ENCODE measurements around the gene PTPRJ. TPM values are rescaled to one million over a fixed set of nuclear protein-coding genes. Genes with fewer than 3 reads are reported as not detected.

Gene PTPRJ
- total and polyA plus RNA-seq, 2 experiments from 2014 or later = 9.3 to 16.4 TPM

- Histone ChIP-seq H3K27ac (peak overlapping the region; percentile 71), H3K9me3 (ENCODE audit: low read depth) (no peaks in the 10 kb centered on the region), H3K27me3 (no peaks in the 10 kb centered on the region), H3K4me3 (no peak overlapping the region), H2AFZ (no peak overlapping the region), H3K79me2 (peaks cover 39% of the 10 kb centered on the region), H3K36me3 (replicated peaks; ENCODE audit: insufficient read depth, low read depth) (no peaks in the 10 kb centered on the region), H3K4me2 (peak overlapping the region; percentile 49), H3K4me1 (ENCODE audit: insufficient read depth) (peaks cover 14% of the 10 kb centered on the region), H3K9me2 (replicated peaks; ENCODE audit: insufficient read depth) (no peaks in the 10 kb centered on the region), H4K20me1 (ENCODE audit: insufficient read depth, poor library complexity, severe bottlenecking) (no peaks in the 10 kb centered on the region)
- WGBS (ENCODE audit: low lambda C conversion rate, missing lambda C conversion rate) = 35% methylated on average over 2 of the region's 2 CpGs
- TF ChIP-seq EZH2phosphoT487 (IDR thresholded peaks at IDR 0.05; ENCODE audit: low read depth, severe bottlenecking, unreplicated experiment) (no peak), EZH2 (IDR thresholded peaks at IDR 0.05; ENCODE audit: borderline replicate concordance) (no peak), CTCF (IDR thresholded peaks at IDR 0.05; ENCODE audit: poor library complexity) (no peak)
- DNase-seq (ENCODE audit: low spot score) = peak; percentile 59
These were observed 83.1 kb downstream of the PTPRJ start for GRCh38 chr11:48063424-48063978.

DNA sequence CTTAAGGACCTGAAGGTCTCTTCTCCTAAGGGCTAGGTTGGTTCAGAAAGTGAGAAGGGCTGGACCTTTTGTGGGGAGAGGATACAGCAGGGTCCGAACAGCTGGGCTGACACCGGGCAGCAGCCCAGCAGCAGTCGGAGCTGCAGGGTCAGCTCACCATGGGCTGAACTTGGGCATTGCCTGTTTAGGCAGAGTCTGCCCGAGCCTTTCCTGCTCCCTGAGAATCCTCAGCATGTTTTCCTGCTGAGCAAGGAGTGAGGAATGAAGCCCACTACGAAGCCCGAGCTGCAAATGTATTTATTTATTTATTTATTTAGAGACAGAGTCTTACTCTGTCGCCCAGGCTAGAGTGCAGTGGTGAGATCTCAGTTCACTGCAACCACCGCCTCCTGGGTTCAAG, 83.9 kb downstream of the PTPRJ start:
- Histone ChIP-seq H3K4me2 (peak overlapping the region; percentile 49), H2AFZ (no peak overlapping the region)
- TF ChIP-seq EZH2phosphoT487 (IDR thresholded peaks at IDR 0.05; ENCODE audit: low read depth, severe bottlenecking, unreplicated experiment) (no peak), EZH2 (IDR thresholded peaks at IDR 0.05; ENCODE audit: borderline replicate concordance) (no peak), CTCF (IDR thresholded peaks at IDR 0.05; ENCODE audit: poor library complexity) (no peak)

GRCh38 chr11:48066881-48067800, 86.8 kb downstream of the PTPRJ start:
- no peak overlapping the region for H3K4me2 ChIP-seq
- no peaks in the 10 kb centered on the region for H3K27me3 ChIP-seq
- H3K4me1 ChIP-seq (ENCODE audit: insufficient read depth) = peaks cover 9% of the 10 kb centered on the region
- TF ChIP-seq EZH2 (IDR thresholded peaks at IDR 0.05; ENCODE audit: borderline replicate concordance) (no peak), CTCF (IDR thresholded peaks at IDR 0.05; ENCODE audit: poor library complexity) (no peak), EZH2phosphoT487 (IDR thresholded peaks at IDR 0.05; ENCODE audit: low read depth, severe bottlenecking, unreplicated experiment) (no peak)
- H3K27ac ChIP-seq = no peak overlapping the region
- no peak overlapping the region for H2AFZ ChIP-seq
- no peak for DNase-seq (ENCODE audit: low spot score)
- no peaks in the 10 kb centered on the region for H3K9me3 ChIP-seq (ENCODE audit: low read depth)
- no peaks in the 10 kb centered on the region for H4K20me1 ChIP-seq (ENCODE audit: insufficient read depth, poor library complexity, severe bottlenecking)
- WGBS (ENCODE audit: low lambda C conversion rate, missing lambda C conversion rate) = 86% methylated on average over 10 of the region's 10 CpGs
- H3K36me3 ChIP-seq (replicated peaks; ENCODE audit: insufficient read depth, low read depth) = no peaks in the 10 kb centered on the region
- no peak overlapping the region for H3K4me3 ChIP-seq
- H3K9me2 ChIP-seq (replicated peaks; ENCODE audit: insufficient read depth) = no peaks in the 10 kb centered on the region
- peaks cover 15% of the 10 kb centered on the region for H3K79me2 ChIP-seq

More for the DNA sequence above, 83.9 kb downstream of the PTPRJ start:
- H3K4me1 ChIP-seq (ENCODE audit: insufficient read depth) = peaks cover 14% of the 10 kb centered on the region
- H3K4me3 ChIP-seq = no peak overlapping the region
- peak overlapping the region; percentile 71 for H3K27ac ChIP-seq
- no peaks in the 10 kb centered on the region for H3K9me2 ChIP-seq (replicated peaks; ENCODE audit: insufficient read depth)
- WGBS (ENCODE audit: low lambda C conversion rate, missing lambda C conversion rate) = 73% methylated on average over 8 of the region's 8 CpGs
- no peak for DNase-seq (ENCODE audit: low spot score)
- no peaks in the 10 kb centered on the region for H3K36me3 ChIP-seq (replicated peaks; ENCODE audit: insufficient read depth, low read depth)
- no peaks in the 10 kb centered on the region for H3K27me3 ChIP-seq
- no peaks in the 10 kb centered on the region for H3K9me3 ChIP-seq (ENCODE audit: low read depth)
- no peaks in the 10 kb centered on the region for H4K20me1 ChIP-seq (ENCODE audit: insufficient read depth, poor library complexity, severe bottlenecking)
- peaks cover 34% of the 10 kb centered on the region for H3K79me2 ChIP-seq

Measured in hepatocyte (in vitro differentiated cells).